Stimulated activated naive CD8-positive, alpha-beta T cell treated with anti-CD3 and anti-CD28 coated beads, Interleukin-15, amount 100 ng/mL, for 72 hours (primary cell): Measurements from ENCODE around the gene SH3BP2.

Experiments
- ATAC-seq: fragments of 150-1000 bp; cut with Tn5 transposase; 2 replicates; pipeline ENCODE4 v1.10.0; 2021; ENCODE audit warnings: mild to moderate bottlenecking, moderate library complexity
- DNase-seq, 2 donors: peaks; one replicate each; pipeline ENCODE4 v3.0.0; 2021 to 2022
- H3K27ac Mint-ChIP-seq, 2 donors: one replicate each; pipeline ENCODE4 v1.8.0; 2022; ENCODE audit warnings: mild to moderate bottlenecking in 2 of 2, mixed read lengths in 2 of 2, moderate library complexity in 2 of 2
- H3K27me3 Mint-ChIP-seq: one replicate; pipeline ENCODE4 v1.8.0; 2022; ENCODE audit warnings: mixed read lengths
- H3K4me1 Mint-ChIP-seq: one replicate; pipeline ENCODE4 v1.8.0; 2022; ENCODE audit warnings: mild to moderate bottlenecking, mixed read lengths
- H3K4me3 Mint-ChIP-seq, 2 donors: one replicate each; pipeline ENCODE4 v1.8.0; 2022; ENCODE audit warnings: mild to moderate bottlenecking in 2 of 2, mixed read lengths in 2 of 2, moderate library complexity in 1 of 2
- H3K9me3 Mint-ChIP-seq, 2 donors: one replicate each; pipeline ENCODE4 v1.8.0; 2022; ENCODE audit warnings: mixed read lengths in 2 of 2

SH3BP2 gene

GRCh38 chr4:2786152-2786671, 6.7 kb upstream of the SH3BP2 start:
- Mint-ChIP-seq H3K27ac (peak overlapping the region; percentile 97 to 99), H3K4me3 (peak overlapping the region; percentile 61 to 78), H3K27me3 (no peaks in the 10 kb centered on the region), H3K4me1 (peaks cover 67% of the 10 kb centered on the region), H3K9me3 (peaks cover 8 to 38% of the 10 kb centered on the region in 2 donors)
- ATAC-seq, result peak; percentile 80
- peak; percentile 69 to 79 for DNase-seq

- Mint-ChIP-seq H3K4me1 (peaks cover 73% of the 10 kb centered on the region), H3K9me3 (peaks cover 8 to 32% of the 10 kb centered on the region in 2 donors), H3K4me3 (peak overlapping the region; percentile 61 to 78), H3K27me3 (no peaks in the 10 kb centered on the region), H3K27ac (peak overlapping the region; percentile 97 to 99)
- peak; percentile 22 for ATAC-seq
- peak in 1 of 2 donors; percentile 38 for DNase-seq
Observed at GRCh38 chr4:2786794-2787229, 6.1 kb upstream of the SH3BP2 start.

GRCh38 chr4:2787230-2788100, 5.4 kb upstream of the SH3BP2 start:
- Mint-ChIP-seq H3K27me3 (no peaks in the 10 kb centered on the region), H3K4me1 (peaks cover 79% of the 10 kb centered on the region), H3K4me3 (peak overlapping the region; percentile 61 to 67), H3K27ac (peak overlapping the region; percentile 97 to 99), H3K9me3 (peaks cover 8 to 27% of the 10 kb centered on the region in 2 donors)
- DNase-seq (peak; percentile 51 to 71), ATAC-seq (peak; percentile 66)

- peaks cover 79% of the 10 kb centered on the region for H3K4me1 Mint-ChIP-seq
- peak overlapping the region; percentile 75 to 91 for H3K27ac Mint-ChIP-seq
- H3K4me3 Mint-ChIP-seq, result peak overlapping the region; percentile 41 to 67
Observed at GRCh38 chr4:2788101-2788500, 4.8 kb upstream of the SH3BP2 start.

GRCh38 chr4:2788532-2789103, 4.3 kb upstream of the SH3BP2 start:
- peaks cover 6 to 16% of the 10 kb centered on the region in 2 donors for H3K9me3 Mint-ChIP-seq
- DNase-seq (no peak), ATAC-seq (no peak)
- no peaks in the 10 kb centered on the region for H3K27me3 Mint-ChIP-seq
- H3K27ac Mint-ChIP-seq, result peak overlapping the region in 1 of 2 donors; percentile 91
- H3K4me3 Mint-ChIP-seq, result no peak overlapping the region
- peaks cover 79% of the 10 kb centered on the region for H3K4me1 Mint-ChIP-seq

More at GRCh38 chr4:2788101-2788500, 4.8 kb upstream of the SH3BP2 start:
- peak; percentile 1 for ATAC-seq
- no peak for DNase-seq
- peaks cover 8 to 21% of the 10 kb centered on the region in 2 donors for H3K9me3 Mint-ChIP-seq
- H3K27me3 Mint-ChIP-seq, result no peaks in the 10 kb centered on the region

GRCh38 chr4:2789351-2789750, 3.5 kb upstream of the SH3BP2 start:
- H3K4me1 Mint-ChIP-seq, result peaks cover 79% of the 10 kb centered on the region
- H3K27me3 Mint-ChIP-seq, result no peaks in the 10 kb centered on the region
- peaks cover 0 to 9% of the 10 kb centered on the region in 2 donors for H3K9me3 Mint-ChIP-seq
- ATAC-seq, result no peak
- H3K4me3 Mint-ChIP-seq, result no peak overlapping the region
- no peak for DNase-seq
- H3K27ac Mint-ChIP-seq, result peak overlapping the region in 1 of 2 donors; percentile 52

- DNase-seq (peak in 1 of 2 donors; percentile 11), ATAC-seq (no peak)
- H3K4me1 Mint-ChIP-seq, result peaks cover 79% of the 10 kb centered on the region
- peaks cover 0 to 2% of the 10 kb centered on the region in 2 donors for H3K9me3 Mint-ChIP-seq
- H3K27ac Mint-ChIP-seq, result no peak overlapping the region
- no peak overlapping the region for H3K4me3 Mint-ChIP-seq
- no peaks in the 10 kb centered on the region for H3K27me3 Mint-ChIP-seq
Observed at GRCh38 chr4:2789793-2790582, 2.9 kb upstream of the SH3BP2 start.

GRCh38 chr4:2790583-2791517, 2.0 kb upstream of the SH3BP2 start:
- Mint-ChIP-seq H3K4me3 (no peak overlapping the region), H3K27ac (no peak overlapping the region), H3K9me3 (no peaks in the 10 kb centered on the region), H3K4me1 (peaks cover 83% of the 10 kb centered on the region), H3K27me3 (no peaks in the 10 kb centered on the region)
- ATAC-seq (no peak), DNase-seq (no peak)

- Mint-ChIP-seq H3K27me3 (no peaks in the 10 kb centered on the region), H3K27ac (no peak overlapping the region), H3K4me1 (peaks cover 82% of the 10 kb centered on the region), H3K4me3 (peak overlapping the region in 1 of 2 donors; percentile 37), H3K9me3 (no peaks in the 10 kb centered on the region)
- DNase-seq (no peak), ATAC-seq (no peak)
Observed at GRCh38 chr4:2791518-2792395, 1.1 kb upstream of the SH3BP2 start.

GRCh38 chr4:2792396-2792710, 532 bp upstream of the SH3BP2 start:
- H3K27me3 Mint-ChIP-seq, result no peaks in the 10 kb centered on the region
- H3K9me3 Mint-ChIP-seq, result no peaks in the 10 kb centered on the region
- peak in 1 of 2 donors; percentile 11 for DNase-seq
- ATAC-seq, result no peak
- H3K27ac Mint-ChIP-seq, result no peak overlapping the region
- peaks cover 81% of the 10 kb centered on the region for H3K4me1 Mint-ChIP-seq
- H3K4me3 Mint-ChIP-seq, result peak overlapping the region; percentile 37 to 57

- no peaks in the 10 kb centered on the region for H3K27me3 Mint-ChIP-seq
- peak overlapping the region; percentile 89 to 96 for H3K27ac Mint-ChIP-seq
- DNase-seq (peak; percentile 30 to 49), ATAC-seq (peak; percentile 10)
- no peaks in the 10 kb centered on the region for H3K9me3 Mint-ChIP-seq
- H3K4me3 Mint-ChIP-seq, result peak overlapping the region; percentile 90
- peaks cover 81% of the 10 kb centered on the region for H3K4me1 Mint-ChIP-seq
Observed at GRCh38 chr4:2793586-2794485, 951 bp downstream of the SH3BP2 start.

GRCh38 chr4:2794486-2795299, 1.8 kb downstream of the SH3BP2 start:
- no peak for ATAC-seq
- peak overlapping the region; percentile 90 for H3K4me3 Mint-ChIP-seq
- H3K27me3 Mint-ChIP-seq, result no peaks in the 10 kb centered on the region
- no peaks in the 10 kb centered on the region for H3K9me3 Mint-ChIP-seq
- peak in 1 of 2 donors; percentile 21 for DNase-seq
- peaks cover 81% of the 10 kb centered on the region for H3K4me1 Mint-ChIP-seq
- H3K27ac Mint-ChIP-seq, result peak overlapping the region; percentile 89 to 96
